ENCODE data around the gene TNP2.

- TF ChIP-seq CTCF (IDR thresholded peaks at IDR 0.05), result no peak
- TF ChIP-seq POLR2A (IDR thresholded peaks at IDR 0.05), result no peak
Observed at GRCh38 chr16:11315510-11315909, 46.4 kb upstream of the TNP2 start.
